Upper lobe of left lung (tissue), 6 donors: ENCODE data around the gene CDH26. TPM values are rescaled to one million over a fixed set of nuclear protein-coding genes. Genes with fewer than 3 reads are reported as not detected.

Experiments used
- ATAC-seq, 2 donors: fragments of 200-7000 bp; cut with Tn5 transposase; one replicate each; pipeline ENCODE4 v1.9.1; 2022; ENCODE audit warnings: mild to moderate bottlenecking in 2 of 2, moderate library complexity in 2 of 2; ENCODE audit not compliant: low FRiP score in 2 of 2
- DNase-seq, 2 donors: peaks; one replicate each; pipeline ENCODE4 v3.0.0-alpha.2; 2019 to 2020
- H3K27ac ChIP-seq, 4 donors: fragments of 200-600 bp; sonication (generic); one replicate each; pipeline ENCODE4 v1.5.1; 2016 to 2019
- H3K27me3 ChIP-seq, 4 donors: fragments of 200-600 bp; sonication (generic); one replicate each; pipeline ENCODE4 v1.5.1; 2017 to 2019
- H3K36me3 ChIP-seq, 4 donors: fragments of 200-600 bp; sonication (generic); one replicate each; pipeline ENCODE4 v1.5.1; 2016 to 2019
- H3K4me1 ChIP-seq, 4 donors: fragments of 200-600 bp; sonication (generic); one replicate each; pipeline ENCODE4 v1.5.1; 2018 to 2019
- H3K4me3 ChIP-seq, 4 donors: fragments of 200-600 bp; sonication (generic); one replicate each; pipeline ENCODE4 v1.5.1; 2017 to 2019; ENCODE audit warnings: mild to moderate bottlenecking in 2 of 4, moderate library complexity in 1 of 4
- H3K9me3 ChIP-seq, 4 donors: fragments of 200-600 bp; sonication (generic); one replicate each; pipeline ENCODE4 v1.5.1; 2018 to 2019
- EP300 ChIP-seq, 4 donors: sonication (generic); formaldehyde crosslinking; IDR thresholded peaks; one replicate each; pipeline ENCODE4 v1.5.1; 2017; ENCODE audit warnings: antibody characterized with exemption in 4 of 4, control low read depth in 2 of 4
- POLR2A ChIP-seq, 4 donors: fragments of 450-650 bp; IDR thresholded peaks; one replicate each; pipeline ENCODE4 v1.5.1; 2016 to 2017; ENCODE audit warnings: antibody characterized with exemption in 4 of 4, mild to moderate bottlenecking in 2 of 4
- POLR2AphosphoS5 ChIP-seq, 2 donors: sonication (generic); formaldehyde crosslinking; IDR thresholded peaks; one replicate each; pipeline ENCODE4 v1.5.1; 2017; ENCODE audit warnings: antibody characterized with exemption in 2 of 2
- WGBS, 2 donors: methylation state at CpG; one replicate each; pipeline ENCODE4 v1.1.5; 2017 to 2018; 5-methylcytosine and 5-hydroxymethylcytosine counted together
- total RNA-seq, 6 donors: library from RNA; depleted of rRNA in 4 of 6; stranded (reverse); fragments of >200 nt in 4 of 6; gene quantifications; one replicate each; pipeline versions ENCODE4 v1.1.0 to v1.2.1, GENCODE V29; 2016 to 2021
- TF ChIP-seq, protein P1 (sequence below), 6 experiments: fragments of 450-650 bp in 4 of 6; fragments of 200-600 bp in 2 of 6; sonication (generic) in 2 of 6; IDR thresholded peaks; one replicate each; pipeline ENCODE4 v1.5.1; 2016 to 2019; ENCODE audit warnings: antibody characterized with exemption in 6 of 6
- donor health status: DM: no; HTN: no; CAD: no; lungs with moderate emphysema.
- donor health status: DM: no; HTN: yes; CAD: no; lungs with severe emphysema.

The CDH26 gene
- total RNA-seq = 10 to 100 TPM in 3 of 6 donors, 1 to 10 TPM in 3; 4.0 to 18.9 (median 11.1) TPM

DNA sequence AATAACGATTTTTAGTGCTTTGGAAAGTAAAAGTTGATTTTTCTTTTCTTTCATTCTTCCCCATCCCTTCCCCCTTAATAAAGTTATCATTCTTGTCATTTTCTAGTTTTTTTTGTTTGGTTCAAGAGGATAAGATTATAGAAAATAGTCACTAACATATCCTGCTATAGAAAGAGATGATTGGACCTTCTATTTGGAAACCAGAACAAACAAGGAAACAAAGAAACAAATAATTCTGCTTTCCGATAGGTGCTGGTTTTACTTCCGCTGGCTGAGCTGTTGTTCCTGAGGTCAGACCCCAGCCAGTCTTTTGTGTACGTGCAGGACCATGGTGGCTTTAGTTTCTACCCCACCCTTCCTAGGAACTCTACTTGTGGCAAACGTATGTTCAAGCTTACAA, at the start of gene CDH26:
Gene CDH26, plus strand, starts transcription at position 301 of the 400 bp plus-strand sequence. CDS start 304 bp downstream, outside the sequence.
- TF ChIP-seq POLR2A (IDR thresholded peaks at IDR 0.05) = no peak
- ATAC-seq = no peak
- Histone ChIP-seq H3K36me3 (peaks cover 0 to 4% (median 1%) of the 10 kb centered on the region in 4 donors), H3K9me3 (no peaks in the 10 kb centered on the region), H3K4me1 (no peaks in the 10 kb centered on the region), H3K4me3 (no peak within 1 kb of the TSS), H3K27me3 (no peaks in the 10 kb centered on the region), H3K27ac (no peak within 1 kb of the TSS)
- 80 to 90% methylated on average over 5 of the region's 5 CpGs for WGBS, 2 donors
- DNase-seq = no peak

DNA sequence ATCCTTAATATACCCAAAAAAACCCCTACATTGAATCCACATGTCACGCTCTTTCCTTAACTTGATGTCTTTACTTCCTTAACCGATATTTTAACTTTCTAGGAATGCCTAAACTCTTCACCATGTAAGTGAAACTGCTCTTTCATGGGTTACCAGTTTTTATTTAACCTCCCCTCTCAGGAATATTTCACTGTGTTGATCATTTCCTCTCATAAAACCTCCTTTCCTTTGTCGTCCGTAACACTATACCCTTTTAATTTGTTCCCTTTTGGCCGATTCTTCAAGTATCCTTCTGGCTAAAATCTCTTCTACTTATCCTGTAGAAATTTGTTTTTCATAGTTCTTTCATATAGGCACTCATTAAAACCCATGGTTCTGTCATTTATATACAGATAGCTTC, 49.4 kb upstream of the CDH26 start:
- Histone ChIP-seq H3K4me1 (no peaks in the 10 kb centered on the region), H3K27me3 (no peaks in the 10 kb centered on the region), H3K4me3 (no peak overlapping the region), H3K9me3 (no peaks in the 10 kb centered on the region), H3K27ac (no peak overlapping the region), H3K36me3 (no peaks in the 10 kb centered on the region)
- TF ChIP-seq POLR2AphosphoS5 (IDR thresholded peaks at IDR 0.05) (no peak), EP300 (IDR thresholded peaks at IDR 0.05) (no peak), POLR2A (IDR thresholded peaks at IDR 0.05) (no peak)
- TF ChIP-seq, protein P1, sequence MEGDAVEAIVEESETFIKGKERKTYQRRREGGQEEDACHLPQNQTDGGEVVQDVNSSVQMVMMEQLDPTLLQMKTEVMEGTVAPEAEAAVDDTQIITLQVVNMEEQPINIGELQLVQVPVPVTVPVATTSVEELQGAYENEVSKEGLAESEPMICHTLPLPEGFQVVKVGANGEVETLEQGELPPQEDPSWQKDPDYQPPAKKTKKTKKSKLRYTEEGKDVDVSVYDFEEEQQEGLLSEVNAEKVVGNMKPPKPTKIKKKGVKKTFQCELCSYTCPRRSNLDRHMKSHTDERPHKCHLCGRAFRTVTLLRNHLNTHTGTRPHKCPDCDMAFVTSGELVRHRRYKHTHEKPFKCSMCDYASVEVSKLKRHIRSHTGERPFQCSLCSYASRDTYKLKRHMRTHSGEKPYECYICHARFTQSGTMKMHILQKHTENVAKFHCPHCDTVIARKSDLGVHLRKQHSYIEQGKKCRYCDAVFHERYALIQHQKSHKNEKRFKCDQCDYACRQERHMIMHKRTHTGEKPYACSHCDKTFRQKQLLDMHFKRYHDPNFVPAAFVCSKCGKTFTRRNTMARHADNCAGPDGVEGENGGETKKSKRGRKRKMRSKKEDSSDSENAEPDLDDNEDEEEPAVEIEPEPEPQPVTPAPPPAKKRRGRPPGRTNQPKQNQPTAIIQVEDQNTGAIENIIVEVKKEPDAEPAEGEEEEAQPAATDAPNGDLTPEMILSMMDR (IDR thresholded peaks at IDR 0.05) = no peak
- 91 to 92% methylated on average over 5 of the region's 5 CpGs for WGBS, 2 donors
- DNase-seq (no peak), ATAC-seq (no peak)

DNA sequence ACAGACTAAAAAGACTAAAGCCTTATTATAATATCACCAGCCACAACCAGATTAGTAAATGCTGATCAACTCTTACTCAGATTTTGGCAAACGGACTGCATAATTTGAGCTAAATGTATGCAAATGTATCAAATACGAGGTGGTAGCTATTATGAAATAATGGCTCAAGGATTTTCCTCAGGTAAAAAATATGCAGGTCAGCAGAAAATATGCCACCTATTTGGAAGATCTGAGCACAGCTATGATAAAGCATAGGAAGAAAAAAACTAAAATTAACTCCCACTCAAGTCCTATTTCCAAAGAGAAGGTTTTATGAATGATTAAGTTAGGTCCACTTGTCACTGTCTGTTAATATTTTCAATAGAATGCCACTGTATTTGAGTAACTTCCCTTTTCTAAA, 47.2 kb upstream of the CDH26 start:
- ATAC-seq (no peak), DNase-seq (no peak)
- Histone ChIP-seq H3K27ac (no peak overlapping the region), H3K4me1 (no peaks in the 10 kb centered on the region), H3K4me3 (no peak overlapping the region), H3K9me3 (no peaks in the 10 kb centered on the region), H3K27me3 (no peaks in the 10 kb centered on the region), H3K36me3 (no peaks in the 10 kb centered on the region)
- 85 to 89% methylated on average over 2 of the region's 2 CpGs for WGBS, 2 donors
- TF ChIP-seq POLR2A (IDR thresholded peaks at IDR 0.05) (no peak), POLR2AphosphoS5 (IDR thresholded peaks at IDR 0.05) (no peak), EP300 (IDR thresholded peaks at IDR 0.05) (no peak)
- TF ChIP-seq, protein P1 (IDR thresholded peaks at IDR 0.05) = no peak

DNA sequence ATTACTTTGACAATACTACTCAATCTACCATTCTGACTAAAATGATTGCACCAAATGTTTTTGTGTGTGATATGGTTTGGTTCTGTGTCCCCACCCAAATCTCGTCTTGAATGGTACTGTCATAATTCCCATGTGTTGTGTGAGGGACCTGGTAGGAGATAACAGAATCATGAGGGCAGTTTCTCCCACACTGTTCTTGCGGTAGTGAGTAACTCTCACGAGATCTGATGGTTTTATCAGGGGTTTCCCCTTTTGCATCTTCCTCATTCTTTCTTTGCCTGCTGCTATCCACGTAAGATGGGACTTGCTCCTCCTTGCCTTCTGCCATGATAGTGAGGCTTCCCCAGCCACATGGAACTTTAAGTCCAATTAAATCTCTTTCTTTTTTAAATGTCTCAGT, 45.6 kb upstream of the CDH26 start:
- no peak for DNase-seq
- Histone ChIP-seq H3K27me3 (no peaks in the 10 kb centered on the region), H3K27ac (no peak overlapping the region), H3K4me3 (no peak overlapping the region), H3K9me3 (no peaks in the 10 kb centered on the region), H3K36me3 (no peaks in the 10 kb centered on the region), H3K4me1 (no peaks in the 10 kb centered on the region)
- WGBS, 2 donors = 74 to 75% methylated on average over 4 of the region's 4 CpGs
- no peak for TF ChIP-seq POLR2AphosphoS5 (IDR thresholded peaks at IDR 0.05)
- TF ChIP-seq, protein P1 (IDR thresholded peaks at IDR 0.05) = no peak
- TF ChIP-seq POLR2A (IDR thresholded peaks at IDR 0.05) = no peak
- no peak for TF ChIP-seq EP300 (IDR thresholded peaks at IDR 0.05)
- ATAC-seq = no peak

DNA sequence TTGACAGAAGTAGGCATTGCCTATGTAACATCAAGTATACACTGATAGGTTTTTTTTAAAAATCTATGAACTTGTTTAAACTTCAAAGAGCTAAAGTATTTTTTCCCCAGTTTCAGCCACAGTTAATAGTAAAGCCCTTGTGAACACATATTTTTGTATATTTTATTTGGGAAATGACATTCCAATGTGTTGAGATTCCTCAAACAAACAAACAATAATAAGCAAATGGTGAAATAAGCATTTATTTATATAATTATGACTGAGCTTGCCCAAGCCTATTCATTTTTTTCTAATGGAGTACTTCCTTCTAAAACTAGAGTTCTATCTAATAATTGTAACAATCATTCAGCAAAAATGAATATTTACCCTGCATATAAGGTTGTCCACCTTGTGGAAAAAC, 37.3 kb upstream of the CDH26 start:
- TF ChIP-seq, protein P1 (IDR thresholded peaks at IDR 0.05) = no peak
- TF ChIP-seq POLR2A (IDR thresholded peaks at IDR 0.05) (no peak), POLR2AphosphoS5 (IDR thresholded peaks at IDR 0.05) (no peak), EP300 (IDR thresholded peaks at IDR 0.05) (no peak)
- Histone ChIP-seq H3K36me3 (no peaks in the 10 kb centered on the region), H3K27ac (no peak overlapping the region), H3K4me1 (no peaks in the 10 kb centered on the region), H3K27me3 (no peaks in the 10 kb centered on the region), H3K9me3 (no peaks in the 10 kb centered on the region), H3K4me3 (no peak overlapping the region)
- DNase-seq (no peak), ATAC-seq (no peak)
